Measurements from ENCODE around the gene PCDHA6. TPM values are rescaled to one million over a fixed set of nuclear protein-coding genes. Genes with fewer than 3 reads are reported as not detected.
"Not testable (repeated sequence)": the region's sequence is repeated elsewhere in the genome, so short reads cannot be mapped to it uniquely, and the experiment has no call there.

PCDHA6 gene
- total and polyA plus RNA-seq, 12 donors, result 0.14 to 1.1 (median 0.36) TPM; not detected in 1

DNA sequence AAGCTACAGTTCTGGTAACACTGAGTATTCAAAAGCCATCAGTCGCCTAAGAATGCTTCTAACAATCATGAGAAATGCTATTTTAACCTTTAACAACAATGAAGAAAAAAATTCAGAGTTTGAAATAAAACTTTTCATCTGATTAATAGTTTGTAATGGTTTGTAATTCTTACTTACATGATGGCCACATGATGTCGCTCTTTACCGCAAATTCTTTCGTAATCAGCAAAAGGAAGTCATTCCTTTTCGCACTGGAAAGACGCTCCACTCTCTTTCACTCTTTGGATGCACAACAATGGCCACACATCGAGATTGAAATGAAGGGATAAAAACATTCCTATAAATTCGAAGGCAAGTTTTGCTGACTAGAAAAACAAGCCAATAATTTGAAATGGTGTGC, 6.2 kb downstream of the PCDHA6 start, which contains the start of gene PCDHA7:
Gene PCDHA7 (plus strand): TSS at position 277 of the 400 bp plus-strand sequence. CDS start 115 bp downstream, at position 392.
- Histone ChIP-seq H3K4me3 (no peak within 1 kb of the TSS), H3K27me3 (peaks cover 21% of the 10 kb centered on the region), H3K36me3 (replicated peaks in 1 of 2) (no peaks in the 10 kb centered on the region), H3K9me3 (replicated peaks in 1 of 3) (no peaks in the 10 kb centered on the region), H3K4me1 (replicated peaks in 1 of 2) (no peaks in the 10 kb centered on the region), H3K27ac (no peak within 1 kb of the TSS)
- WGBS, 4 donors, result 5 to 14% (median 8%) methylated on average over 8 of the region's 8 CpGs
- DNase-seq, result no peak
- TF ChIP-seq CTCF (IDR thresholded peaks at IDR 0.05) (no peak), POLR2A (IDR thresholded peaks at IDR 0.05) (no peak)
- intact Hi-C loops (cut with DNase I), result no loop called here

GRCh38 chr5:140834439-140835008, 6.8 kb downstream of the PCDHA6 start:
- H3K4me3 ChIP-seq; H3K4me1 ChIP-seq (replicated peaks in 1 of 2); H3K27ac ChIP-seq; intact Hi-C loops (cut with DNase I); H3K36me3 ChIP-seq (replicated peaks in 1 of 2); DNase-seq; H3K9me3 ChIP-seq (replicated peaks in 1 of 3): not testable (repeated sequence)
- peaks cover 21% of the 10 kb centered on the region for H3K27me3 ChIP-seq
- WGBS, 4 donors, result 16 to 20% (median 18%) methylated on average over 19 to 26 of the region's 38 CpGs

GRCh38 chr5:140835622-140836510, 8.1 kb downstream of the PCDHA6 start:
- TF ChIP-seq POLR2A (IDR thresholded peaks at IDR 0.05) (no peak), CTCF (IDR thresholded peaks at IDR 0.05) (no peak)
- WGBS, 4 donors, result 32 to 49% (median 38%) methylated on average over 24 to 103 of the region's 103 CpGs
- H3K27ac ChIP-seq, result no peak overlapping the region
- H3K4me1 ChIP-seq (replicated peaks in 1 of 2), result no peaks in the 10 kb centered on the region
- no peak for DNase-seq
- H3K4me3 ChIP-seq, result no peak overlapping the region
- H3K9me3 ChIP-seq (replicated peaks in 1 of 3), result no peaks in the 10 kb centered on the region
- H3K36me3 ChIP-seq (replicated peaks in 1 of 2), result no peaks in the 10 kb centered on the region
- intact Hi-C loops (cut with DNase I), result no loop called here
- H3K27me3 ChIP-seq, result peaks cover 21% of the 10 kb centered on the region

DNA sequence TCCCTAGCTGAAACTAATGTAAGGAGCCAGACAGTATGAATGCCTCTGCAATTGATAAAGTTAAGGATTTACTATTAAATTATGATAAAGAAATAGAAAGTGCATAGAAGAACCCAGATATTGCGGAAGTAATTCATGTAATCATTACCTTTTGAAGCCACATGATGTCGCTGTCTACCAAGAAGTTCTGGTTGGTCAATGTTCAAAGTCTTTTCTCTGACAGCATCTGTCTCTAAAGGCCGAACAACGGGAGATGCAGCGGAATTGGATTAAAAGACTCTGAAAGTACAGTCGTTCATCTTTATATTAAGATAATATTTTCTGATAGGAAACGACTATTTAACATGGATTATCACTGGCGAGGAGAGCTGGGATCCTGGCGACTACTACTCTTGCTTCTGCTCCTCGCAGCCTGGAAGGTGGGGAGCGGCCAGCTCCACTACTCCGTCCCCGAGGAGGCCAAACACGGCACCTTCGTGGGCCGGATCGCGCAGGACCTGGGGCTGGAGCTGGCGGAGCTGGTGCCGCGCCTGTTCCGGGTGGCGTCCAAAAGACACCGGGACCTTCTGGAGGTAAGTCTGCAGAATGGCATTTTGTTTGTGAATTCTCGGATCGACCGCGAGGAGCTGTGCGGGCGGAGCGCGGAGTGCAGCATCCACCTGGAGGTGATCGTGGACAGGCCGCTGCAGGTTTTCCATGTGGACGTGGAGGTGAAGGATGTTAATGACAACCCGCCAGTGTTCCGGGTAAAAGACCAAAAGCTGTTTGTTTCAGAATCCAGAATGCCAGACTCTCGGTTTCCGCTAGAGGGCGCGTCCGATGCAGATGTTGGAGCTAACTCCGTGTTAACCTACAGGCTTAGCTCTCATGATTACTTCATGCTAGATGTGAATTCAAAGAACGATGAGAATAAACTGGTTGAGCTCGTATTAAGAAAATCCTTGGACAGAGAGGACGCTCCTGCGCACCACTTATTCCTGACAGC, 13.5 kb downstream of the PCDHA6 start, which contains the start of gene PCDHA8:
Gene PCDHA8 (plus strand): TSS at position 210 of the 985 bp plus-strand sequence. CDS start 135 bp downstream, at position 345.
- H3K27me3 ChIP-seq, result peaks cover 5% of the 10 kb centered on the region
- no peaks in the 10 kb centered on the region for H3K4me1 ChIP-seq (replicated peaks in 1 of 2)
- WGBS, 4 donors, result 13 to 26% (median 21%) methylated on average over 19 to 47 of the region's 47 CpGs
- H3K9me3 ChIP-seq (replicated peaks in 1 of 3), result peaks cover 0 to 13% (median 0%) of the 10 kb centered on the region in 3 donors
- DNase-seq, result no peak
- no peak within 1 kb of the TSS for H3K27ac ChIP-seq
- peak within 1 kb of the TSS in 1 of 4 donors; percentile 23 for H3K4me3 ChIP-seq
- no peaks in the 10 kb centered on the region for H3K36me3 ChIP-seq (replicated peaks in 1 of 2)
- intact Hi-C loops (cut with DNase I), result no loop called here
- TF ChIP-seq POLR2A (IDR thresholded peaks at IDR 0.05) (no peak), CTCF (IDR thresholded peaks at IDR 0.05) (no peak)

Measured in adrenal gland (tissue), 12 donors.